ENCODE data around the gene C1QTNF1.

C1QTNF1 gene

GRCh38 chr17:79091226-79091670, 67.3 kb downstream of the C1QTNF1 start:
- DNase-seq (ENCODE audit: low read depth, low spot score), result no peak

DNA sequence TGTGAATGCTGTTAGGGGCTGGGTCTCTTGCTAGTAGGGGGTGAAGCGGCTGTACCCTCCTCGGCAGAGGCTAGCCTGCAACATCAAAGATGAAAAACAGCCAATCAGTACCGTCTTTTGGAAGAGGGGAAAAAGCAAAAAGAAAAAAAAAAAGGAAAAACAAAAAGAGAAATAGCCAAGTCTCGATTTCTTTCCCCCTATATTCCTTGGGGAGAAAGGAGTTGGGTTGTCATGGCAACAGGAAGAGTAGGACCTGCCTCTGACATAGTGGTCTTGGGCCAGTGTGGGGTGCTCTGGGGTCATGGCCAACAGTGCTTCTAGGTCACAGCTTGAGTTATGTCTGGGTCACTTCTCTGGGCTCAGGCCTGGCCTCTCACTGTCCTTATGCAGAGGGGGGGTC, 68.6 kb downstream of the C1QTNF1 start:
- DNase-seq (ENCODE audit: low read depth, low spot score), result no peak

DNA sequence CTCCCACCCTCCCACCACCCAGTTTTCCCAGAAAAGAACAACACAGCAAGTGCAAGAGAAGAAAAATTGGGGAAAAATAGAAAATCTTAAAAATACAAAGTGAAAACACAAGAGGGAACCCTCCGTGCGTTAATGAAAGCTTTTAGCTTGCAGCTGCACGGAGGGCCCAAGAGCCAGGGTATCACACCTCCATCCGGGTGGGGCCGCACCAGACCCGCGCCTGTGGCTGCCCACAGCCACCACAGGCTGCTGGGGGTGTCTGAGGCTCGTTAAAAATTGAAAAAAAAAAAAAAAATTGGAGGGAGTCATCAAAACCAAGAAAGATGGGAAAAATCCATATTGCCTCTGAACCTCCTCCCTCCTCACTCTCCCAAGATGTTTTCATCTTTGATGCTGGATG, 69.3 kb downstream of the C1QTNF1 start:
- DNase-seq (ENCODE audit: low read depth, low spot score), result no peak

- no peak for DNase-seq (ENCODE audit: low read depth, low spot score)
These were observed 70.3 kb downstream of the C1QTNF1 start for GRCh38 chr17:79094261-79094660.

- DNase-seq (ENCODE audit: low read depth, low spot score), result no peak
These were observed 71.5 kb downstream of the C1QTNF1 start for GRCh38 chr17:79095345-79096055.

- DNase-seq (ENCODE audit: low read depth, low spot score), result no peak
These were observed 72.5 kb downstream of the C1QTNF1 start for GRCh38 chr17:79096477-79096876.

- DNase-seq (ENCODE audit: low read depth, low spot score), result no peak
These were observed 73.5 kb downstream of the C1QTNF1 start for GRCh38 chr17:79097226-79098055.

GRCh38 chr17:79098282-79098867, 74.4 kb downstream of the C1QTNF1 start:
- DNase-seq (ENCODE audit: low read depth, low spot score), result no peak
